CD4-positive, alpha-beta memory T cell (primary cell): Measurements from ENCODE around the gene SLC15A3. TPM values are rescaled to one million over a fixed set of nuclear protein-coding genes. Genes with fewer than 3 reads are reported as not detected.

Experiments used
- CTCF ChIA-PET: fragments of 350-600 bp; sonication (Branson Sonifier 250); formaldehyde crosslinking; loops from one replicate; lab custom pipeline; 2021; ENCODE audit warnings: inconsistent platforms; ENCODE audit not compliant: partially characterized antibody; lab: Charles Lee
- POLR2A ChIA-PET: fragments of 350-600 bp; sonication (Branson Sonifier 250); formaldehyde crosslinking; loops from one replicate; lab custom pipeline; 2021; ENCODE audit not compliant: partially characterized antibody; lab: Charles Lee
- DNase-seq, 5 donors: peaks; one replicate each; pipeline versions ENCODE4 v3.0.0 to v3.0.0-alpha.2; 2020 to 2022; ENCODE audit warnings: mixed read lengths in 1 of 5
- H3K27ac ChIP-seq: one replicate; pipeline ENCODE4 v1.7.0; 2013; ENCODE audit warnings: low read depth, low read length
- H3K27me3 ChIP-seq: 2 replicates; pipeline ENCODE4 v1.7.0; 2013; ENCODE audit warnings: mild to moderate bottlenecking, low read length, moderate library complexity; ENCODE audit not compliant: insufficient read depth
- H3K36me3 ChIP-seq: 2 replicates; pipeline ENCODE4 v1.7.0; 2013; ENCODE audit warnings: mild to moderate bottlenecking, low read length, moderate library complexity; ENCODE audit not compliant: insufficient read depth
- H3K4me1 ChIP-seq: 2 replicates; pipeline ENCODE4 v1.7.0; 2013; ENCODE audit warnings: mild to moderate bottlenecking, low read length, moderate library complexity; ENCODE audit not compliant: insufficient read depth
- H3K4me3 ChIP-seq, 2 donors: one replicate each; pipeline ENCODE4 v1.7.0; 2013; ENCODE audit warnings: low read length in 2 of 2, mild to moderate bottlenecking in 1 of 2
- H3K9me3 ChIP-seq, 2 donors: one replicate each; pipeline ENCODE4 v1.7.0; 2013; ENCODE audit warnings: low read length in 2 of 2, control low read depth in 1 of 2; ENCODE audit not compliant: control insufficient read depth in 1 of 2
- H3K27ac Mint-ChIP-seq, 7 donors: one replicate each; pipeline ENCODE4 v1.8.0; 2020 to 2021; ENCODE audit warnings: mixed read lengths in 7 of 7, mild to moderate bottlenecking in 6 of 7, inconsistent platforms in 3 of 7, moderate library complexity in 3 of 7
- H3K27me3 Mint-ChIP-seq, 2 donors: one replicate each; pipeline ENCODE4 v1.8.0; 2020 to 2021; ENCODE audit warnings: mixed read lengths in 2 of 2
- H3K36me3 Mint-ChIP-seq, 2 donors: one replicate each; pipeline ENCODE4 v1.8.0; 2020 to 2021; ENCODE audit warnings: mixed read lengths in 2 of 2, inconsistent platforms in 1 of 2, mild to moderate bottlenecking in 1 of 2
- H3K4me1 Mint-ChIP-seq, 4 donors: one replicate each; pipeline ENCODE4 v1.8.0; 2020 to 2021; ENCODE audit warnings: mixed read lengths in 4 of 4, mild to moderate bottlenecking in 1 of 4
- H3K4me3 Mint-ChIP-seq, 8 donors: one replicate each; pipeline ENCODE4 v1.8.0; 2020 to 2021; ENCODE audit warnings: mixed read lengths in 8 of 8, mild to moderate bottlenecking in 7 of 8, moderate library complexity in 6 of 8, inconsistent platforms in 3 of 8
- H3K9me3 Mint-ChIP-seq, 8 donors: one replicate each; pipeline ENCODE4 v1.8.0; 2020 to 2021; ENCODE audit warnings: mixed read lengths in 8 of 8, mild to moderate bottlenecking in 5 of 8, inconsistent platforms in 3 of 8, moderate library complexity in 1 of 8
- intact Hi-C: fragments of 100-400 bp; cut with micrococcal nuclease; formaldehyde crosslinking; loops from one replicate; pipeline ENCODE4 v1.15.1; 2023
- polyA plus RNA-seq, 2 donors: library from polyadenylated mRNA; unstranded; fragments of 300-500 nt; fragmentation: Illumina TruSeq; gene quantifications; one replicate each; pipeline ENCODE4 v1.2.3, GENCODE V29; 2021
- total RNA-seq, 2 experiments: library from RNA; stranded (reverse); gene quantifications; one replicate each; pipeline ENCODE4 v1.2.3, GENCODE V29; 2021

Gene SLC15A3
- total and polyA plus RNA-seq, 4 experiments from 2014 or later: 0.29 to 5.4 (median 4.6) TPM; not detected in 1

- intact Hi-C loops: loop anchor here (2.0 kb wide), 1 partner anchor 38 kb away; the partner anchor contains the start of gene TMEM109
Observed at GRCh38 chr11:60952742-60953170, 780 bp upstream of the SLC15A3 start.

GRCh38 chr11:60951606-60951903, 421 bp downstream of the SLC15A3 start:
- Histone ChIP-seq H3K4me1 (peaks cover 9% of the 10 kb centered on the region), H3K4me3 (no peak overlapping the region), H3K36me3 (no peaks in the 10 kb centered on the region), H3K27me3 (peaks cover 9% of the 10 kb centered on the region), H3K27ac (no peak overlapping the region), H3K9me3 (no peaks in the 10 kb centered on the region)
- intact Hi-C loops: no loop called here
- CTCF ChIA-PET: no interaction called here
- peaks cover 6 to 20% (median 11%) of the 10 kb centered on the region in 4 donors for H3K4me1 Mint-ChIP-seq
- no peaks in the 10 kb centered on the region for H3K9me3 Mint-ChIP-seq
- H3K27me3 Mint-ChIP-seq: peaks cover 5 to 13% of the 10 kb centered on the region in 2 donors
- H3K27ac Mint-ChIP-seq: peak overlapping the region in 2 of 7 donors; percentile 36 to 55
- H3K4me3 Mint-ChIP-seq: peak overlapping the region in 5 of 8 donors; percentile 36 to 88 (median 79)
- POLR2A ChIA-PET: no interaction called here
- DNase-seq: no peak
- H3K36me3 Mint-ChIP-seq: no peaks in the 10 kb centered on the region

More at GRCh38 chr11:60952742-60953170, 780 bp upstream of the SLC15A3 start:
- Mint-ChIP-seq H3K9me3 (no peaks in the 10 kb centered on the region), H3K27ac (peak overlapping the region in 5 of 7 donors; percentile 53 to 85 (median 66)), H3K36me3 (no peaks in the 10 kb centered on the region), H3K4me1 (peaks cover 6 to 20% (median 11%) of the 10 kb centered on the region in 4 donors), H3K27me3 (peaks cover 5 to 13% of the 10 kb centered on the region in 2 donors), H3K4me3 (peak overlapping the region in 6 of 8 donors; percentile 28 to 88 (median 57))
- Histone ChIP-seq H3K27me3 (peaks cover 9% of the 10 kb centered on the region), H3K4me3 (no peak overlapping the region), H3K4me1 (peaks cover 9% of the 10 kb centered on the region), H3K27ac (no peak overlapping the region), H3K9me3 (no peaks in the 10 kb centered on the region), H3K36me3 (no peaks in the 10 kb centered on the region)
- no peak for DNase-seq
- ChIA-PET POLR2A (interaction anchor here (1.0 kb wide), 1 partner anchor 71 kb away, joined by 3 read pairs; no protein-coding TSS in a partner anchor), CTCF (interaction anchor here (1.5 kb wide), 1 partner anchor 21 kb away, joined by 4 read pairs; no protein-coding TSS in a partner anchor)

GRCh38 chr11:60950933-60951605, 907 bp downstream of the SLC15A3 start:
- Histone ChIP-seq H3K4me3 (no peak overlapping the region), H3K4me1 (peaks cover 9% of the 10 kb centered on the region), H3K27me3 (peaks cover 9% of the 10 kb centered on the region), H3K36me3 (no peaks in the 10 kb centered on the region), H3K27ac (no peak overlapping the region), H3K9me3 (no peaks in the 10 kb centered on the region)
- peaks cover 0 to 2% (median 0%) of the 10 kb centered on the region in 8 donors for H3K9me3 Mint-ChIP-seq
- H3K27me3 Mint-ChIP-seq: peaks cover 5 to 13% of the 10 kb centered on the region in 2 donors
- H3K4me3 Mint-ChIP-seq: peak overlapping the region in 2 of 8 donors; percentile 64 to 88
- POLR2A ChIA-PET: interaction anchor here (0.6 kb wide), 2 partner anchors 183 to 383 kb away, joined by 3 to 4 read pairs; no protein-coding TSS in a partner anchor
- peaks cover 6 to 20% (median 11%) of the 10 kb centered on the region in 4 donors for H3K4me1 Mint-ChIP-seq
- H3K36me3 Mint-ChIP-seq: no peaks in the 10 kb centered on the region
- DNase-seq: peak in 4 of 5 donors; percentile 18 to 40 (median 31)
- intact Hi-C loops: no loop called here
- no peak overlapping the region for H3K27ac Mint-ChIP-seq
- CTCF ChIA-PET: no interaction called here

GRCh38 chr11:60950024-60950423, 2.0 kb downstream of the SLC15A3 start:
- Mint-ChIP-seq H3K9me3 (peaks cover 0 to 2% (median 0%) of the 10 kb centered on the region in 8 donors), H3K36me3 (no peaks in the 10 kb centered on the region), H3K4me1 (peaks cover 6 to 20% (median 11%) of the 10 kb centered on the region in 4 donors), H3K4me3 (peak overlapping the region in 7 of 8 donors; percentile 39 to 64 (median 45)), H3K27ac (no peak overlapping the region), H3K27me3 (peaks cover 5 to 13% of the 10 kb centered on the region in 2 donors)
- peaks cover 9% of the 10 kb centered on the region for H3K27me3 ChIP-seq
- no peaks in the 10 kb centered on the region for H3K36me3 ChIP-seq
- DNase-seq: no peak
- ChIA-PET CTCF (no interaction called here), POLR2A (interaction anchor here (0.8 kb wide), 1 partner anchor 44 kb away, joined by 3 read pairs; the partner anchor contains the start of gene PRPF19)
- no peaks in the 10 kb centered on the region for H3K9me3 ChIP-seq
- intact Hi-C loops: no loop called here
- H3K4me3 ChIP-seq: no peak overlapping the region
- no peak overlapping the region for H3K27ac ChIP-seq
- peaks cover 9% of the 10 kb centered on the region for H3K4me1 ChIP-seq

- ChIA-PET POLR2A (interaction anchor here (0.7 to 1.2 kb wide), 2 partner anchors 20 to 33 kb away, joined by 3 read pairs; no protein-coding TSS in a partner anchor), CTCF (interaction anchor here (0.8 kb wide), 1 partner anchor 21 kb away, joined by 3 read pairs; no protein-coding TSS in a partner anchor)
- peaks cover 8 to 13% of the 10 kb centered on the region in 2 donors for H3K27me3 Mint-ChIP-seq
- H3K4me1 ChIP-seq: peaks cover 9% of the 10 kb centered on the region
- no peak overlapping the region for H3K27ac ChIP-seq
- no peak overlapping the region for H3K4me3 ChIP-seq
- no peaks in the 10 kb centered on the region for H3K36me3 Mint-ChIP-seq
- peaks cover 6 to 20% (median 11%) of the 10 kb centered on the region in 4 donors for H3K4me1 Mint-ChIP-seq
- DNase-seq: no peak
- intact Hi-C loops: no loop called here
- no peaks in the 10 kb centered on the region for H3K9me3 ChIP-seq
- peaks cover 9% of the 10 kb centered on the region for H3K27me3 ChIP-seq
- peak overlapping the region in 1 of 7 donors; percentile 59 for H3K27ac Mint-ChIP-seq
- H3K4me3 Mint-ChIP-seq: no peak overlapping the region
- peaks cover 0 to 2% (median 0%) of the 10 kb centered on the region in 8 donors for H3K9me3 Mint-ChIP-seq
- H3K36me3 ChIP-seq: no peaks in the 10 kb centered on the region
Observed at GRCh38 chr11:60948250-60948649, 3.7 kb downstream of the SLC15A3 start.

- Mint-ChIP-seq H3K9me3 (peaks cover 0 to 2% (median 0%) of the 10 kb centered on the region in 8 donors), H3K27ac (no peak overlapping the region), H3K4me1 (peaks cover 2 to 15% (median 8%) of the 10 kb centered on the region in 4 donors), H3K4me3 (no peak overlapping the region), H3K27me3 (peaks cover 6 to 9% of the 10 kb centered on the region in 2 donors), H3K36me3 (no peaks in the 10 kb centered on the region)
- Histone ChIP-seq H3K4me3 (no peak overlapping the region), H3K27me3 (peaks cover 9% of the 10 kb centered on the region), H3K9me3 (no peaks in the 10 kb centered on the region), H3K27ac (no peak overlapping the region), H3K36me3 (no peaks in the 10 kb centered on the region), H3K4me1 (peaks cover 7% of the 10 kb centered on the region)
- DNase-seq: no peak
- POLR2A ChIA-PET: interaction anchor here (0.7 to 1.2 kb wide), 2 partner anchors 19 to 32 kb away, joined by 3 read pairs; no protein-coding TSS in a partner anchor
- CTCF ChIA-PET: interaction anchor here (0.8 kb wide), 1 partner anchor 22 kb away, joined by 3 read pairs; no protein-coding TSS in a partner anchor
- intact Hi-C loops: no loop called here
Observed at GRCh38 chr11:60947700-60948099, 4.3 kb downstream of the SLC15A3 start.
